Omental fat pad (tissue), 4 donors: ENCODE measurements around the gene WIPI1. TPM values are rescaled to one million over a fixed set of nuclear protein-coding genes. Genes with fewer than 3 reads are reported as not detected.

Experiments
- ATAC-seq: fragments of 150-250 bp; one replicate; pipeline ENCODE4 v1.9.1; 2016; ENCODE audit warnings: mild to moderate bottlenecking, moderate library complexity; ENCODE audit not compliant: low FRiP score
- DNase-seq: peaks from one replicate; pipeline ENCODE4 v3.0.0-alpha.2; 2019; ENCODE audit warnings: low spot score
- total RNA-seq, 4 donors: library from RNA; depleted of rRNA; stranded (reverse); fragments of >200 nt; gene quantifications; one replicate each; pipeline ENCODE4 v1.1.0, GENCODE V29; 2016
- TF ChIP-seq, protein P1 (sequence below), 3 donors: fragments of 450-650 bp; IDR thresholded peaks; one replicate each; pipeline ENCODE4 v1.5.1; 2016 to 2017; ENCODE audit warnings: antibody characterized with exemption in 3 of 3, mild to moderate bottlenecking in 3 of 3, moderate library complexity in 2 of 3

The WIPI1 gene
- total RNA-seq, 4 donors from 2014 or later = 50.1 to 101 (median 60.2) TPM

DNA sequence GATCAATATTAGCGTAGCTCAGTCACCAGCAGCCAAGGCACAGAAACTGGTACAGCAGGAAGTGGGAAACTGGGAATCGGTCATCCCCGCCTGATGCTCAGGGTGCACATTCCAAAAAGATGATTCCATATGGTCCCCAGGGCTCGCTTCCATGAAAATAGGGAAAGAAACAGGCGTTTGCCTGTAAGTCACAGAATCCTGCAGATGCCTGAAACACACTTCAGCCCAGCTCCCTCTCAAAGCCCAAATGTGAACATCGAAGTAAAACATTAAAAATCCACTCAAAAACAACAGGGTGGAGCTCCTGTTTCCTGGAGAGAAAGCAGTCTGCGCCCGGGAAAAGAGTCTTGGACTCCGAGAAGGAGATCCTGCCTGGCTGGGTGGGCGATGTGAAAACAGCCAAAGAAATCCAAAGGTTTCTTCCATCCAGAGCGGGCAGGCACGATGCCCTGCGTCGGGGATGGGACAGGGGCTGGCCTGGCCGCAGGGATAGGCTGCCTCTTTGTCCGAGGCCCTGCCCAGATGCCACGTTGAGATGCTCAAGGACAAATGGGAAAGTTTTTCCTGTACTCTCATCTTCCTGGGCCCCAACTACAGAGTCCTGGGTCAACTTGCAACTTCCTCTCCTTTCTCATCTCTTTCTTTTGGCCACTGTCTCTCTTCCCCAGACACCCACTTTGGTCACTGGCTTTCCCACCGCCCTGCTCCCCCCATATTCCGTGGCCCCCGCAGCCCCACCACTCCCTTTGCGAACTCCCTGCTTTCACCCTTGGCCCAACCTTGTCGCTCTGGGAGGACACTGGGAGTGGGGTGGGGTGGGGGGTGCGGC is 743 bp downstream of the WIPI1 start:
- peak; percentile 28 for DNase-seq
- TF ChIP-seq, protein P1, sequence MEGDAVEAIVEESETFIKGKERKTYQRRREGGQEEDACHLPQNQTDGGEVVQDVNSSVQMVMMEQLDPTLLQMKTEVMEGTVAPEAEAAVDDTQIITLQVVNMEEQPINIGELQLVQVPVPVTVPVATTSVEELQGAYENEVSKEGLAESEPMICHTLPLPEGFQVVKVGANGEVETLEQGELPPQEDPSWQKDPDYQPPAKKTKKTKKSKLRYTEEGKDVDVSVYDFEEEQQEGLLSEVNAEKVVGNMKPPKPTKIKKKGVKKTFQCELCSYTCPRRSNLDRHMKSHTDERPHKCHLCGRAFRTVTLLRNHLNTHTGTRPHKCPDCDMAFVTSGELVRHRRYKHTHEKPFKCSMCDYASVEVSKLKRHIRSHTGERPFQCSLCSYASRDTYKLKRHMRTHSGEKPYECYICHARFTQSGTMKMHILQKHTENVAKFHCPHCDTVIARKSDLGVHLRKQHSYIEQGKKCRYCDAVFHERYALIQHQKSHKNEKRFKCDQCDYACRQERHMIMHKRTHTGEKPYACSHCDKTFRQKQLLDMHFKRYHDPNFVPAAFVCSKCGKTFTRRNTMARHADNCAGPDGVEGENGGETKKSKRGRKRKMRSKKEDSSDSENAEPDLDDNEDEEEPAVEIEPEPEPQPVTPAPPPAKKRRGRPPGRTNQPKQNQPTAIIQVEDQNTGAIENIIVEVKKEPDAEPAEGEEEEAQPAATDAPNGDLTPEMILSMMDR (IDR thresholded peaks at IDR 0.05) = no peak
- peak; percentile 52 for ATAC-seq

DNA sequence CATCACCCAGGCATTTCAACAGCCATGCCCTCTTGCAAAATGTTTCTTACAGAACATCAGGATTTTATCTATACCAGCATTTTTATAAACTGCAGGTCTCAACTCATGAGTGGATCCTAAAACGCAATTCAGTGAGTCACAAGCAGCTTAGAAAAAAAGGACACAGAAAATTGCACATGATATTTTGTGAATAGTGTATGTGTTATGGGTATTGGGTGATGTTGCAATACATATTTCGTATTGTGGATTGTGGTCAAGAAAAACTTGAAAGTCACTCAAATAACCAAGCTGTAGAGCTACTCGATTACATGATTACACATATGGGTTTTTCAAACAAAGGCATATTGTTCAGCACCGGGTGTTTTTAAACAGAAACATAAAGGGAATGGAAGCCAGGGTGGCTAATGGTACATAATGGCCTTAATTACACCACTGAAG is 1.4 kb downstream of the WIPI1 start:
- ATAC-seq (no peak), DNase-seq (no peak)
- TF ChIP-seq, protein P1 (IDR thresholded peaks at IDR 0.05) = no peak

DNA sequence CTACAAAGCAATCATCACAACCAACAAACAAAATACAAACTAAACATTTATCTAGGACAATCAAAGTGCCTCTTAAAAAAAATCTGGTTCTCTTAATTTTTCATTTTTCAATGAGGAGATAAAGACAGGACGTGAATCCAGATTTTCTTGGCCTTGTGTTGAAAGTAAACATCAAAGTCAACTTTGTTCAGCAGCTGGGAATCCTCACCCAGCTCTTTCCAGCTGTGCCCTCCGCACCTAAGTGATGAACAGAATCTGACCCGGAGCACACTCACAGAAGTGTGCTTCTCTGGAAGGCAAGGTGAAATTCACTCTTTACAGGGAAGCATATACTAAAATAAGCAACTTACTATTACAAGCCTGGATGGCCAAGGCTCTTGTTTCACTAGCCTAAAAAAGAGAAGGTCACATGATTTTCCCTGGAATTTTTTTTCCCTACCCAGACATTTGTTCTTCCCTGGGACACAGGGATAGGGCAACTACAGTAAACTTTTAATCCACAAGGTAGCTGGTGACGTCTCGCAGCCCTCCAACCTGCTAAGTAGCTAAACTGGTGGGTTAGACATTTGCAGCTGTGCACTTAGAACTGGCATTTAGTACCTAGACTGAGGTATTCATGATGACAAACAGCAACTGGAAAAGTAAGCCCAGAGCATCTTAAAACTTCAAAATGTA is 3.2 kb downstream of the WIPI1 start:
- DNase-seq (no peak), ATAC-seq (no peak)
- TF ChIP-seq, protein P1 (IDR thresholded peaks at IDR 0.05) = no peak

DNA sequence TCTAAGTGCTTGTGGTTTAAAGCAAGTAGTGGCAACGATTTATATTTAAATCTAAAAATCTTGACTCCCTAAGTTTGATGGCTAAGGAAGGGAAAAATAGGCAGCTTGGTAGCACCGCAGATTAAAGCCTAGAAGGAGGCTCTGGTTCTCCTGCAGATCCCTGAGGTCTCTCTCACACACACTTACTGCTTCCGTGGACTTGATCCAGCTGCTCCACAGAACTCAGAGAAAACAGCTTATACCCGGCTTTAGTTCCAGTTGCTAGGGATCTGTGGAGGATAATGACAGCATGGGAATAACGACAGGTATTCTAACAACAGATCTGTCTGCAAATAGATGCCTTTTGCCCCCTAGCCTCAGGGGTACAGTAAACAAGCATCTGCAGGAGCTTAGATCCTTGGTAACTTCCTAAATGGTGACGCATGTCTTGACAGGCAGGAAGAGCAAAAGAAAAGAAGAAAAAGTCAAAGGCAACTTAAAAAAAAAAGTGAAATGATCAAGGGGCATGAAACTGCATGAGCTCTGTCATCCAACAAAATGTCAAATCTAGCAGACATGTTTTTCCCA is 4.5 kb downstream of the WIPI1 start:
- DNase-seq (no peak), ATAC-seq (no peak)
- TF ChIP-seq, protein P1 (IDR thresholded peaks at IDR 0.05) = no peak

DNA sequence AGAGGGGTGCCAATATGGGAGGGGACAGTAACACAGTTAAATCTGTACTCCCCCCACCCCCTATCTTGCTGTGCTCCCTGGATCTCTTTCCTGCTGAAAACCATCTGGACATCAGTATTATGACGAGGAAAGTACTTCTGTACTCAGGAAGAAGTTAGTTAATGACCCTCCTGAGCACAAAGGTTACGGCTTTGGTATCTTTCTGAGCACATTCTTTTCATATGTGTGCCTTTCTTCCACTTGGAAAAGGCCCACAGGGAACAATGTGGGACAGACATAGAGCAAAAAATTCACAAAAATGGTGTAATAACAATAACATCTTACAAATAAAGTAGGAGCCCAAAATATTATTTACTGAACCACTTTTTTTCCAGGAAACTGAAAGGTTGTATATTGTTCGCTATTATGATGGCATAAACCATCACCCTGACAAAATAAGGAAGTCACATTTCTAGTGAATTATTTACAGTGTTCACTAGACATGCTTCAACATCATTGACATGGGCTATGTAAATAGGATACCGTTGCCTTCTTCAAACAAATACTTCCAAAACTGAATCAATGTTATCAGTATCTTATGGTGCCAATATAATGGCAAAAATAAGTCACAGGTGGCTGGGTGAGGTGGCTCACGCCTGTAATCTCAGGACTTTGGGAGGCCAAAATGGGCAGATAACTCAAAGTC is 5.5 kb downstream of the WIPI1 start:
- no peak for DNase-seq
- TF ChIP-seq, protein P1 (IDR thresholded peaks at IDR 0.05) = no peak
- ATAC-seq = no peak

DNA sequence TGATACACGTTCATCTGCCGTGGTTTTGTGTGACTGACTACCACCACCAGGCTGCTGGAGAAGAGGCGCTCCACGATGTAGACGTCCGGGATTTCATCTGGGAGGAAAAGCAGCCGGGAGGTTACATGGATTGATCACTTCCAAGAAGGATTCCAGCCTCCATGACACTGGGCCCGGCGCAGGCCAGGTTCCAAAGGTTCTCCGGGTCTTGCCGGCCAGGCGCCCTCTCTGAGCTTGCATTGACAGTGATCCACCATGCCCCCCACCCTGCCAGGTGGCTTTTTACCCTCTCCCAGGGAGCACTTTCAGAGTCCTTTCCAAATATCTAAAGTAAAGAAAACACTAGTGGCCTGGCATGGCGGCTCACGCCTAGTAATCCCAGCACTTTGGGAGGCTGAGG is 6.5 kb downstream of the WIPI1 start:
- ATAC-seq (no peak), DNase-seq (no peak)
- TF ChIP-seq, protein P1 (IDR thresholded peaks at IDR 0.05) = no peak
